VCaP (cell line): ENCODE measurements around the gene OSBPL2.
A peak's percentile ranks its signal among the peaks of the same experiment; 100 is the strongest.

Experiments
- H3K27ac ChIP-seq: fragments of 450-650 bp; 2 replicates; pipeline ENCODE4 v1.5.1; 2017
- TF ChIP-seq, protein P1 (sequence below): fragments of 450-650 bp; conservative IDR thresholded peaks from 2 replicates; pipeline ENCODE4 v1.5.1; 2017; ENCODE audit warnings: mild to moderate bottlenecking, moderate library complexity

The OSBPL2 gene

GRCh38 chr20:62245911-62246280 is 7.6 kb downstream of the OSBPL2 start:
- TF ChIP-seq, protein P1, sequence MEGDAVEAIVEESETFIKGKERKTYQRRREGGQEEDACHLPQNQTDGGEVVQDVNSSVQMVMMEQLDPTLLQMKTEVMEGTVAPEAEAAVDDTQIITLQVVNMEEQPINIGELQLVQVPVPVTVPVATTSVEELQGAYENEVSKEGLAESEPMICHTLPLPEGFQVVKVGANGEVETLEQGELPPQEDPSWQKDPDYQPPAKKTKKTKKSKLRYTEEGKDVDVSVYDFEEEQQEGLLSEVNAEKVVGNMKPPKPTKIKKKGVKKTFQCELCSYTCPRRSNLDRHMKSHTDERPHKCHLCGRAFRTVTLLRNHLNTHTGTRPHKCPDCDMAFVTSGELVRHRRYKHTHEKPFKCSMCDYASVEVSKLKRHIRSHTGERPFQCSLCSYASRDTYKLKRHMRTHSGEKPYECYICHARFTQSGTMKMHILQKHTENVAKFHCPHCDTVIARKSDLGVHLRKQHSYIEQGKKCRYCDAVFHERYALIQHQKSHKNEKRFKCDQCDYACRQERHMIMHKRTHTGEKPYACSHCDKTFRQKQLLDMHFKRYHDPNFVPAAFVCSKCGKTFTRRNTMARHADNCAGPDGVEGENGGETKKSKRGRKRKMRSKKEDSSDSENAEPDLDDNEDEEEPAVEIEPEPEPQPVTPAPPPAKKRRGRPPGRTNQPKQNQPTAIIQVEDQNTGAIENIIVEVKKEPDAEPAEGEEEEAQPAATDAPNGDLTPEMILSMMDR = no peak
- peak overlapping the region; percentile 43 for H3K27ac ChIP-seq

DNA sequence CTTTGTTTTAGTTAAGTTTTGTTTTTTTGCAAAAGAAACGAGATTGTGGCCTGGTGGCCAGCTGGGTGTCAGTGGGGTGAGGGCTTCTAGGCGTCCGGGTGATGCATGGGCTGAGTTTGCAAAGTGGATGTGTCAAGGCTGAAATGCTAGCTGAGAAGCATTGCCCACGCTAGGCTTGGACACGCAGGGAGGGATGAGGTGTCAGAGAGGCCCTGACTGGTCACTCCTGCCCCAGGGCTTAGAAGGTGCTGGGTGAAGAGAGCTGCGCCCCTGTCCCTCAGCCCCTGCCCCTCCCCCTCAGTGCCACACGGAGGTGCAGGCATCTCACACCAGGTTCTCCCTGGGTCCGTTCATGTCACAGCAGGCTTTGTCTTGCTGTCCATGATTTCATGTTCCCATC is 8.1 kb downstream of the OSBPL2 start:
- peak overlapping the region; percentile 43 for H3K27ac ChIP-seq
- TF ChIP-seq, protein P1 = no peak

DNA sequence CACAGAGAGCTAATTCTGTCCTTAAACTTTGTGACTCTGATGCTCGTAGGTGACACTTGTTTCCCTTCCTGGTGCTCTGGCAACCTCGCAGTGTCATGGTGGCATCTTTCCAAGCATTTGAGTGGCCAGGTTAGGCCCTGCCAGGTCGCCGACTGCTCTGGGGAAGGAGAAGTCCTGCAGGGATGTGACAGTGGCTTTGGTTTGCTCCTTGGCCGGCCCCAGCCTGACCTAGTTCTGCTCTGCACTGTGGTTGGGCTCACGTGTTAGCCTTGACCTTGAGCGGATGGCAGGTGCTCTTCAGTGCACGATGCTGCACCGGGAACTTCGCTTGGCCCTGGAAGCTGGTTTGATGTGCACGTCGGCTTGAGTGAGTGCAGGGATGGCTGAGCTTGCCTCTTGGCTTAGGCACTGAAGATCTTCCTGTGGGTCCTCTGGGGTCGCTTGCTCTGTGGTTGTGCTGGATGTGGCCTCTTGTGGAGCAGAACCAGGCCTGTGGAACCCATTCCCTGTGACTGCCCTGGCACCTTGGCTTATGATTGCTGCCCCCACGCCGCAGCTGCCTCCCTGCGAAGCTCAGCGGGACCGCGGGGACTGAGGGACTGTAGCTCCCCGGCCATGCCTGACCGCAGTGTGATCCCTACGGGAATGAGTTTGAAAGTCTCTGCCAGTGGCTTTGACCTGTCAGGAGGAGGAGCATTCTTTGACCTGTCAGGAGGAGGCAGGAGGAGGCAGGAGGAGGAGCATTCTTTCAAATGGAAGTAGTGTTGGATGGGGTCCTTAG is 8.7 kb downstream of the OSBPL2 start:
- H3K27ac ChIP-seq = peak overlapping the region; percentile 43
- TF ChIP-seq, protein P1 = no peak

DNA sequence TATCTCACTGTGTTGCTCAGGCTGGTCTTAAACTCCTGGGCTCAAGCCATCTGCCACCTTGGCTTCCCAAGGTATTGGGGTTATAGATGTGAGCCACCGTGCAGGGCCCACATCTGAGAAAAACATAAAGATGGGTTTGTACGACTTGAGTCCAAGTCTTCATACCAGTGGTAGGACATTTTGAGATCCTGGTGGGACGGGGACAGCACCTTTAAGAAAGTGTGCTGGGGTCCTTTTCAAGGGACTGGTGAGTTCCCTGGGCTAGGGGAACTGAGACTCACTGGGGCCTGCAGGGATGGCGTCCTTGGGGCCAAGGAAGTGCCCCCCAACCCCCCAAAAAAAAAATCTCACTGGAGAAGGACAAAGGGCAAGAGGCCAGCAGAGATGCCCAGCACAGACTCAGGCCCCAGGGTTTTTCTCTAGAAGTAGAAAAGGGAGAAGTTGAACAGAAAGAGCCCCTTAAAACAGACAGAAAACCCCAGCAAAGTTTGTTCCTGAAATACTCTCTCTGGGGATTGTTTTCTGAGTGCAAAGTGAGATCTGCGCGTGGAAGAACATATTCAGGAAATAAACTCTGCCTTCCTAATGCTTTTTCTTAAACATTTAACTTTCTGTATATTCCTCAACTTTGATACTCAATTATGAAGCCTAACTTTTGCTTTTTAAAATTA is 10.7 kb downstream of the OSBPL2 start:
- H3K27ac ChIP-seq = no peak overlapping the region
- TF ChIP-seq, protein P1 = no peak

GRCh38 chr20:62252342-62252966 is 14.1 kb downstream of the OSBPL2 start:
- TF ChIP-seq, protein P1 = no peak
- no peak overlapping the region for H3K27ac ChIP-seq

DNA sequence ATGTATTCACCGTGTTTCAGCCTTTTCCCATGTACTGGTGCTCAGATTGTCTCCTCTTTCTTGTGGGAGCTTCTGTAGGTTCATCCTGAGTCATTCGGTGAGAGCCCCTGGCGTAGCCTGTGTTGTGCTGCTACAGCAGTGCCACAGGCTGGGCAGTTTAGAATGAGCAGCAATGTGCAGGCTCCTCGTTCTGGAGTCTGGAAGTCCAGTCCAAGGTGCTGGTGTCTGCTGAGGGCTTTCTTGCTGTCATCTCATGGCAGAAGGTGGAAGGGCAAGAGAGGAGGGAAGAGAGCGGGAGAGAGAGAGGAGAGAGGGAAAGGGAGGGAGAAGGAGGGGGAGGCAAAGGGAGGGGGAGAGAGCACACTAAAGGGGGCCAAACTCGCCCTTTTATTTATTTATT is 15.1 kb downstream of the OSBPL2 start:
- TF ChIP-seq, protein P1 = no peak
- H3K27ac ChIP-seq = no peak overlapping the region

GRCh38 chr20:62254021-62254724 is 15.9 kb downstream of the OSBPL2 start:
- TF ChIP-seq, protein P1 = no peak
- H3K27ac ChIP-seq = no peak overlapping the region
